Renal cortex interstitium (tissue), 15 donors: ENCODE results near the gene SOD2. TPM values are rescaled to one million over a fixed set of nuclear protein-coding genes. Genes with fewer than 3 reads are reported as not detected.
"Not testable (repeated sequence)": the region's sequence is repeated elsewhere in the genome, so short reads cannot be mapped to it uniquely, and the experiment has no call there.

Experiments used
- DNase-seq, 11 donors: peaks; one replicate each; pipeline ENCODE4 v3.0.0-alpha.2; 2013; ENCODE audit warnings: low read depth in 9 of 11, low spot score in 4 of 11; ENCODE audit errors: extremely low read depth in 1 of 11
- long read RNA-seq, 16 experiments: transcript quantifications; one replicate each; lab custom pipeline, GENCODE V29; 2026
- polyA plus RNA-seq, 3 donors: library from polyadenylated mRNA; unstranded; fragments of 120-200 nt; gene quantifications; one replicate each; pipeline ENCODE4 v1.2.1, GENCODE V29; 2013; ENCODE audit not compliant: insufficient read length in 3 of 3

Gene SOD2
- 100 to 1,000 TPM; 107 to 124 (median 114) TPM for polyA plus RNA-seq
- long read RNA-seq, donor 1, full-length matches to known transcripts: 14 of 21 reads
- long read RNA-seq, donor 1, partial matches to known transcripts: 7 of 21 reads
- long read RNA-seq, donor 1, other reads (novel, unspliced or antisense): 0 of 21 reads
- long read RNA-seq, donor 2, full-length matches to known transcripts: 27 of 27 reads
- long read RNA-seq, donor 2, partial matches to known transcripts: 0 of 27 reads
- long read RNA-seq, donor 2, other reads (novel, unspliced or antisense): 0 of 27 reads
- long read RNA-seq, donor 3, full-length matches to known transcripts: 38 of 71 reads
- long read RNA-seq, donor 3, partial matches to known transcripts: 28 of 71 reads
- long read RNA-seq, donor 3, other reads (novel, unspliced or antisense): 5 of 71 reads
- long read RNA-seq, donor 4, full-length matches to known transcripts: 27 of 37 reads
- long read RNA-seq, donor 4, partial matches to known transcripts: 10 of 37 reads
- long read RNA-seq, donor 4, other reads (novel, unspliced or antisense): 0 of 37 reads
- long read RNA-seq, donor 5: 0 reads
- long read RNA-seq, donor 6, full-length matches to known transcripts: 29 of 55 reads
- long read RNA-seq, donor 6, partial matches to known transcripts: 26 of 55 reads
- long read RNA-seq, donor 6, other reads (novel, unspliced or antisense): 0 of 55 reads
- long read RNA-seq, donor 7, full-length matches to known transcripts: 27 of 27 reads
- long read RNA-seq, donor 7, partial matches to known transcripts: 0 of 27 reads
- long read RNA-seq, donor 7, other reads (novel, unspliced or antisense): 0 of 27 reads
- long read RNA-seq, donor 8: 0 reads
- long read RNA-seq, donor 9, full-length matches to known transcripts: 34 of 34 reads
- long read RNA-seq, donor 9, partial matches to known transcripts: 0 of 34 reads
- long read RNA-seq, donor 9, other reads (novel, unspliced or antisense): 0 of 34 reads
- long read RNA-seq, donor 10, full-length matches to known transcripts: 27 of 35 reads
- long read RNA-seq, donor 10, partial matches to known transcripts: 8 of 35 reads
- long read RNA-seq, donor 10, other reads (novel, unspliced or antisense): 0 of 35 reads
- long read RNA-seq, donor 11, full-length matches to known transcripts: 20 of 30 reads
- long read RNA-seq, donor 11, partial matches to known transcripts: 10 of 30 reads
- long read RNA-seq, donor 11, other reads (novel, unspliced or antisense): 0 of 30 reads
- long read RNA-seq, donor 12, full-length matches to known transcripts: 9 of 17 reads
- long read RNA-seq, donor 12, partial matches to known transcripts: 8 of 17 reads
- long read RNA-seq, donor 12, other reads (novel, unspliced or antisense): 0 of 17 reads
- long read RNA-seq, donor 13: 0 reads
- long read RNA-seq, donor 14, full-length matches to known transcripts: 16 of 16 reads
- long read RNA-seq, donor 14, partial matches to known transcripts: 0 of 16 reads
- long read RNA-seq, donor 14, other reads (novel, unspliced or antisense): 0 of 16 reads
- long read RNA-seq, donor 15, full-length matches to known transcripts: 12 of 23 reads
- long read RNA-seq, donor 15, partial matches to known transcripts: 11 of 23 reads
- long read RNA-seq, donor 15, other reads (novel, unspliced or antisense): 0 of 23 reads
- long read RNA-seq, donor 16, full-length matches to known transcripts: 65 of 75 reads
- long read RNA-seq, donor 16, partial matches to known transcripts: 10 of 75 reads
- long read RNA-seq, donor 16, other reads (novel, unspliced or antisense): 0 of 75 reads

DNA sequence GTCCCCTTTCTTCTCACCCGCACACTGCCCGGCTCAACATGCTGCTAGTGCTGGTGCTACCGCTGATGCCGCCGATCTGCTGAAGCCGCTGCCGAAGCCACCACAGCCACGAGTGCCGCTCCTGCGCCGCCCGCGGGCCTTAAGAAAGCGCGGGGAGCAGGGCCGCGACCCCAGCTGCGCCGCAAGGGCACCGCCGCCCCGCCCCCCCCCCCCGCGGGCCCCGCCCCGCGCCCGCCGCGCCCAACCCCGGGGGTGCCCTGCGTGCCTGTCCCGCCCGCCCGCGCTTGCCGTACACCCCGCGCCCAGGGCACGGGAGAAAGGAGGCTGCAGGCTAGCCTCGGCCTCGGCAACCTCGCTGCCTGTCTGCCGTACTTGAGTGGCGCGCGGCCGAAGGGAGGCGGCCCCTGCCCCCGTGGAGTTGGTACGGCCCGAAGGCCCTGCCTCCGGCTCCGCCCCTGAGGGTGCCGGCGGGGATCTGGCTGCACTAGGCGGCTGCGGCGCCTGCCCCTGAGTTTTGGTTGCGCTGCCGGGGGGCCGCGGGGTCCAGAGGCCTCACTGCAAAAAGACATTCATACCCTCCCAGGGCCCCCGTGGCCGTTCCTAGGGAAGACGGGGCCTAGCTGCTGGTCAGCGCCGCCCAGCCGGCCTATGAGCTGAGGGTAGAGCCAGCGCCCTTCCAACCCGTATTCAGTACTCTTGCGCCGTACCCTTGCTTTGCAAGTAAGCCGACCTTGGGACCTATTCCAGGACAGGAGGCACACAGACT lies at the start of gene SOD2:
SOD2 (minus strand) TSS at position 114 of the 766 bp plus-strand sequence; CDS start at position 40, 74 bp downstream.
- peak in 9 of 11 donors; percentile 46 to 77 (median 73) for DNase-seq

DNA sequence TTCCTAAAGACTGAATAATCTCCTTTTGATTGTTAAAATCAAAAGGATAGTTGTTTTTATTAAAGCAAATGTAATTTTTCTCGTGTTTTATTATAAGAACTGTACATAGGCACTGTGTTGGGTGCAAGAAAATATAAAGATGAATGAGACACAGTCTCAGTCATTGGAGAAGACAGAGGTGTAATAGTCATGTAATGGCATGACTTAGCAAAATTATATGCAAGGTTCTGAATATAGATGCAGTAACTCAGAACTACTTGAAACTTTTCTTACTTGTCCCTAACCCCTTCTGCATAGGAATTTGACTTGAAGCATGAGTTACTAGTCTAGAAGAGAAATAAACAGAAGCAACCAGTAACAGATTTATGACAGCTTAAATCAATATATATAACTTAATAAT lies 49.1 kb upstream of the SOD2 start:
- no peak for DNase-seq

- DNase-seq: no peak
Measured at GRCh38 chr6:159739341-159739740, 46.3 kb upstream of the SOD2 start.

DNA sequence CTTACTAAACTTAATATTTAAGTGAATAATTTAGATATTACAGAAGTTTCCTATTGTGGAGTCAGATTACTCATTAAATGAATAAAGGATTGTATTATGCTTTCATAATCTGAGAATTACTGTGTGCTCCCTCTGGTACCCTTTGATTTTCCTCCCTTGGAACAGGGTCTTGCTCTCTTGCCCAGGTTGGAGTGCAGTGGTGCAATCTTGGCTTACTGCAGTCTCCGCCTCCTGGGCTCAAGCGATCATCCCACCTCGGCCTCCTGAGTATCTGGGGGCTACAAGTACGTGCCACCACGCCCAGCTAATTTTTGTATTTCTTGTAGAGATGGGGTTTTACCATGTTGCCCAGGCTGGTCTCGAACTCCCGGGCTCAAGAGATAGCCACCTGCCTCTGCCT lies 43.9 kb upstream of the SOD2 start:
- no peak for DNase-seq

DNA sequence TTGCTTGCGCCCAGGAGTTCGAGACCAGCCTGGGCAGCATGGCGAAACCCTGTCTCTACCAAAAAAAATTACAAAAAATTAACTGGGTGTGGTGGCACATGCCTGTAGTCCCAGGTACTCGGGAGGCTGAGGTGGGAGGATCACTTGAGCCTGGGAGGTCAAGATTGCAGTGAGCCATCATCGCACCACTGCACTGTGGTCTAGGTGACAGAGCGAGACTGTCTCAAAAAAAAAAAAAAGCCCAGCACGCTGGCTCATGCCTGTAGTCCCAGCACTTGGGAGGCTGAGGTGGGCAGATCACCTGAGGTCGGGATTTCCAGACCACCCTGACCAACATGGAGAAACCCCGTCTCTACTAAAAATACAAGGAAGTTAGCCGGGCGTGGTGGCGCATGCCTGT lies 40.4 kb upstream of the SOD2 start:
- not testable (repeated sequence) for DNase-seq

- DNase-seq: not testable (repeated sequence)
Measured at GRCh38 chr6:159732550-159732949, 39.5 kb upstream of the SOD2 start.

DNA sequence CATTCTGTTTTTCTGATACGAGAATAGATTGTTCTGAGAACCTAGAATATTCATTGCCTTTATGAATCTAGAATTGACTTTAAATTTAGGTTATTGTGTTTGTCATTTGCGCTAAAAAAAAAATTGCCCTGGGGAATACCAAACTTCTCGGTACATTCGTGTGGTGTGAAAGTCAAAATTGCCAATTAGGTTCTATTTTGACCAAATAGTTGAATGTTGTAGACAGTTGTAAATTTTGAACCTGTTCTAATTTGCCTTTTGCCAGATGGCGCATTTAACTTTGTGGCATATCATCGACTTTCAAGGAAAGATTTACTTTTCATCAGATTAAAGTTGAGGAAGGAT lies 37.3 kb upstream of the SOD2 start:
- DNase-seq: no peak

- no peak for DNase-seq
Measured at GRCh38 chr6:159729598-159730331, 36.7 kb upstream of the SOD2 start.

DNA sequence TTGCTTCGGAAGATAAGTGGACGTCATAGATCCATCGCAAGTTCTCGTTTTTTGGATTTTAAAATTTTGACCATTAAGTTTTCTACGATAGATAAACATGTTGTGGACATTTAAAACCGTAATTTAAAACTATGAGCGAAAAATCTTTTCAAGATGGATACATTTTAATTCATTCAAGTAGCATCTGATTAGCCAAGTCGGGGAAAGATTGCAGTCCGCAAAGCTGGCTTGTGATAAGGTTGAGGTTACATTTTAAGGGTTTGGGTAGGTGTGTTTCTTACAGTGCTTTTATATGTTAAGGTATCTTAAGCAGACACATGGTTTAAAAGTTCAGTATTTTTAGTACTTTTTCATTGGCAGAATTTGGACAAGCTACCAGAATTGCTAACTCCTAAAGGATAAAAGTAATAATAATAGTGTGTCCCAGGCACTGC lies 35.5 kb upstream of the SOD2 start:
- DNase-seq: peak in 1 of 11 donors; percentile 13

DNA sequence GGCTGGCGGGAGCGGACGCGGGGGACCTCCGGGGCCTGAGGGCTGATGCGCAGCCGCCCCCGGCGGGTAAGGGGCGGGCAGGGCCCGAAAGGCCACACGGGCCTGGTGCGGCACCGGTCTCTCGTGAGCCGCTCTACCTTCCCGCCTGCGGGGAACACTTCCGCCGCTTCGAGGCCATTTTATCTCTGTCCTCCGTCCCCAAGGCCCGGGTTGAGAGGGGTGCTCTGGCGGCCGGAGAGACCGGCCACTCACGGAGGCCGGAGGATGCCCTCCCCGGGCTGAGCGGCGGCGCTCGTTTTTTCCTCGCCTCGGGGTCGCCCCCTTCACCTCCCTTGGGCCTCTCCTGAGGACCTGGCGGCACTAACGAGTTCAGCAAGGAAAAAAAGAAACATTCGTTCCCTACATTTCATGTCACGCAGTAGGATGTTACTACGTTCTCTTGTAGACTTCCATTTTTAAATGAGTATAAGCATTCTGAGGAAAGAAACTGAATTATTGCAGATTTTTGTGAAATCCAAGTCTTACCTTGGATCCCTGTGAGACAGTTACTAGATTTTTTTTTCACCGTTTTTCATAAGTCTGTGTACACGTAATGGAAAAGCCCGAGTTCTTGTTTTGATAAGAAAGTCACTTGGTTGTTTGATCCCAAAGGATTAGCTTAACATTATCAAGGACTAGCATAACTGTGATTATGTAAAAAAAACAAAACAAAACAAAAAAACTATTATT lies 34.8 kb upstream of the SOD2 start:
- peak in 9 of 11 donors; percentile 27 to 49 (median 42) for DNase-seq

DNA sequence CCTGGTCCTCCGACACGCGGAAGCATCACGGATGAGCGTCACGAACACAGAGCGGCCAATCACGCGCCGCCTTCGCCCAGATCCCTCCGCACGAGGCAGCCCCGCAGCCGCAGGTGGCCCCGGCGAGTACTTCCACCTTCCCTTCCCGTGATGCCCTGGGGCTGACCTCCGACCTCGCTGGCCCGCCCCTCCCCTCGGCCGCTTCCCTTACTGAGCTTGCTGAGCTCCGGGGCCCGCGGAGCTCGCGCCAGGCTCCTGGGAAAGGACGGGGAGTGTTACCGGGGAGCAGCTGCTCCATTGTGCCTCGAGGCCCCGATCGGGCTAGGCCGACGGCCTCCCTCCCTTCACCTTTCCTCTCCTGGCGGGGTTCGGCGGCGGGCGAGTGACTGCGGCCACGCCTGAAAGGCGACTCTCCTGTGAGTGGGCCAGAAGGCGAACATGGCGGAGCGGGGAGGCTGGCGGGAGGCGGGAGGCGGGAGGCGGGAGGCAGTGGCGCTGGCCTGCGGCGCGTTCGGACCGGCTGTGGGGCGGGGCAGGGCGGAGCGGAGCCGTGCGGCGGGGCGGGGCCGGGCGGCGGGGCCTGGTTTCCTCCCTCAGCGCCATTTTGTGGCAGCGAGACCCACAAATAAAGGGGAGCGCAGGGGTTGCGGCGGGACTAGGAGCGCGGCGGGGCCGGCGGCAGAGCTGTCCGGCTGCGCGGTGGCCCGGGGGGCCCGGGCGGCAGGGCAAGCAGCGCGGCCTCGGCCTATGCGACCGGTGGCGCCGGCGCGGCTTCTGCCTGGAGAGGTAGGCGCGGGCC lies 34.1 kb upstream of the SOD2 start, which contains the start of gene WTAP:
WTAP (plus strand) TSS at position 589 of the 799 bp plus-strand sequence. CDS start 8,760 bp downstream, outside the sequence.
- peak; percentile 84 to 94 (median 91) for DNase-seq

DNA sequence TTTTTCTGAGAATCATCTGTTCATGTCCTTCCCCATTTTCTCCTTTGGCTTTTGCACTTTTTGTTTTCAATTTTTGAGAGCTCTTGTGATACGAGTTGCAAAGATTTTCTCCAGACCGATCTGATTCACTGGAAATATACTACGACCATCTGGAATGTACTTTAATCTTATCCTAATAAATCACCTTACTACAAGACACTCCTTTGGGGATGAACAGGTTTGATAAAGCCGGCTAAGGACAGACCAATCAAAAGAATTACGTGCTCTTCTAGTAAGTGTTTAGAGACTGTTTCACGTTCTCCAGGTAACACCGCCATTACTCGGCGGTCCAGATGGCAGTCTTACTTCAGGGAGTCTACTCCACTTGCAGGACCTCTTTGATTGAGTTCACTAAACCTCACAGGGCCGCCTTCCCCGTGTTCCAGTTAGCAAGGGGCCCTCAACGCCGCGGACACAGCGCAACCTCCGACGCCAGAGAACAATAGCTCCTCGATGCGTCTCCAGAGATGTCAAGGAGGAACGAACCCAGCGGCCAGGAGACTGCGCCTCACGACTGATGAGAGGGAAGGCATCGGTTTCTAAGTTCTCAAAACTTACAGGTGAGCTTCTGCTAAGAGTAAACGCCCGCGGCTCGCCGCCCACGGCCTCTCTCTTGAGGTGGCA lies 33.3 kb upstream of the SOD2 start:
- peak in 1 of 11 donors; percentile 41 for DNase-seq

DNA sequence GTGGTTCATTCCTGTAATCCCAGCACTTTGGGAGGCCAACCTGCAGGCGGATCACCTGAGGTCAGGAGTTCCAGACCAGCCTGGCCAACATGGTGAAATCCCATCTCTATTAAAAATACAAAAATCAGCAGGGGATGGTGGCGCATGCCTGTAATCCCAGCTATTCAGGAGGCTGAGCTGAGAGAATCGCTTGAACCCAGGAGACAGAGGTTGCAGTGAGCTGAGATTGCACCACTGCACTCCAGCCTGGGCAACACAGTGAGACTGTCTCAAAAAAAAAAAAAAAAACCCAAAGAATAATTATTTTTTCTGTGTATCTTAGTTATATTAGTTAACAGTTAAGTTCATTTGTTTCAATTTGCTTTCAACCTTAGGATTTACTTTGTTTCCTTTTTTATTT lies 32.2 kb upstream of the SOD2 start:
- DNase-seq: not testable (repeated sequence)

DNA sequence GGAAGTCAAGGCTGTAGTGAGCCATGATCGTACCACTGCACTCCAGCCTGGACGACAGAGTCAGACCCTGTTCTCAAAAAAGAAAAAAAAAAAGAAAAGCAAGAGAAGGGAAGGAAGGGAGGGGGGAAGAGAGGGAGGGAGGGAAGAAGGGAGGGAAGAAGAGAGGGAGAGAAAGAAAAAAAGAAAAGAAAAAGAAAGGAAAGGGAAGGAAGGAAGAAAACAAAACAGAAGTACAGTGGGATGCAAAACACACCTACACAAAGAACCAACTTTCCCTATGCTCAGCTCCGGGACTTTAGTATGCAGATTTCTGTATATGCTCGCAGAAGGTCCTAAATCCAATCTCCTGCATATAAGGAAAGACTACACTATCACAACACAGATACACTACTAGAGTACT lies 31.7 kb upstream of the SOD2 start:
- DNase-seq: no peak

- DNase-seq: no peak
Measured at GRCh38 chr6:159723259-159723658, 30.2 kb upstream of the SOD2 start.
